GM19467 (cell line): ENCODE results near the gene PPP1R7.

Source experiments
- ATAC-seq: cut with Tn5 transposase; IDR thresholded peaks from one replicate; pipeline ENCODE4 v1.9.1; 2021; ENCODE audit warnings: mild to moderate bottlenecking, moderate library complexity; ENCODE audit not compliant: unreplicated experiment

Gene PPP1R7

DNA sequence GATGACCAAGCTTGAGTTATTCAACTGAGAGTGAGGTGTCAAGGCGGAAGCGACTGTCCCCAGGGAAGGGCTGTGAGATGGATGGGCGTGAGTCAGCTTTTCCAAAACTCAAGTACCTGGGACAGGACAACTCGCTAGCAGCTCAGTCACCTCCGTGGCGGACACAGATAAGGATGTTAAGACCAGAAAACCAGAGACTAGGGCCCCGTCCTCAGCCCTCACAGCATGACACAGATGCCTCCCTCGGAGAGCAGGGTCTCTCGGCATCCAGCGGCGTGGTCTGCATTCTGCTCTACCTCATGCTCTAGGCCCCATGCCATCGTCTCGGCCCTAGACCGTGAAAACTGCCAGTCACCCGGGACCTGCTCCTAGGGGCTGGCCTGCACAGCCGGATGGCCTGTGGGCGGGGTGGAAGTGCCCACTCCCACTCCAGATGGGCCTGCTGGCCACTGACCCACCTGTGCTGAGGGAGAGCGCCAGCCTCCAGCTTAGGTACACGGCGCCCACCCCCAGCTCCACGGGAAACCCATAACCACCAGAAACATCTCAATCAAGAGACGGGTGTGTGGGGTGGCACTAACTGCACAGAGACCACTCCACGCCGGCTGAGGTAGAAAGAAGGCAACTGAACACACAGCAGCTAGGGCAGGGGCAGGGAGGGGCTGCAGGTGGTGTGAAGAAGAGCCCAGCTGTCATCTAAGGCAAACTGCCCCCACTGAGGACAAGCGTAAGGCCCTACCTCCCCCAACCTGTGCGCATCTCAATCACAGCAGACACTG, 78.0 kb downstream of the PPP1R7 start:
- no peak for ATAC-seq

DNA sequence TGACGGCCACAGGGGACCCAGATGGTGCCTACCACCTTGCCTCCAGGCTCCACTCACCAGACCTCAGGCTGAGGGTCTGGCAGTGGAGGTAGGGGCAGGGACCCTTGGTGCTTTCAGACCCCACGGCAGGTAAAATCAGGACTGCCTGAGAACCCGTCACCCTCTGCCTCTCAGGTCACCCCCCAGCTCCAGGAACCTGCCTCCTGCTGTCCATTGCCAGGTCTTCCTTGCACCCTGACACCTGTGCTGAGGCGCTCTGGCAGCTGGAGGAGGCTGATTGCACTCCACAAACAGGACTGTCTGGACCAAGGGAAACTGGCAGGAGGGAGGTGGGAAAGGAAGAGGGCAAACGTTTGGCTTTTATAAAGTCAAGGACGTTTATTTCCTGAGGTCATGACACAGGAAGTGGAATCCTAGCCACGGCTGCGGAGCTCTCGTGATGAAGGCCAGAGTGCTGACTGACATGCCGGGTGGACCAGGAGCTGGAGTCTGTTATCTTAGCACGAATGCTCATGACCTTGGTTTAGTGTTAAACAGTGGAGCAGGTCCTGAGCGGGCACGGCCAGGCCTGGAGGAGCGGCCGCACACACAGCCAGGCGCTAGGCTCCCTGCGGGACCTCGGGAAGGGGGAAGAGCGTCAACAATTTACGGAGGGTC, 78.7 kb downstream of the PPP1R7 start:
- no peak for ATAC-seq

DNA sequence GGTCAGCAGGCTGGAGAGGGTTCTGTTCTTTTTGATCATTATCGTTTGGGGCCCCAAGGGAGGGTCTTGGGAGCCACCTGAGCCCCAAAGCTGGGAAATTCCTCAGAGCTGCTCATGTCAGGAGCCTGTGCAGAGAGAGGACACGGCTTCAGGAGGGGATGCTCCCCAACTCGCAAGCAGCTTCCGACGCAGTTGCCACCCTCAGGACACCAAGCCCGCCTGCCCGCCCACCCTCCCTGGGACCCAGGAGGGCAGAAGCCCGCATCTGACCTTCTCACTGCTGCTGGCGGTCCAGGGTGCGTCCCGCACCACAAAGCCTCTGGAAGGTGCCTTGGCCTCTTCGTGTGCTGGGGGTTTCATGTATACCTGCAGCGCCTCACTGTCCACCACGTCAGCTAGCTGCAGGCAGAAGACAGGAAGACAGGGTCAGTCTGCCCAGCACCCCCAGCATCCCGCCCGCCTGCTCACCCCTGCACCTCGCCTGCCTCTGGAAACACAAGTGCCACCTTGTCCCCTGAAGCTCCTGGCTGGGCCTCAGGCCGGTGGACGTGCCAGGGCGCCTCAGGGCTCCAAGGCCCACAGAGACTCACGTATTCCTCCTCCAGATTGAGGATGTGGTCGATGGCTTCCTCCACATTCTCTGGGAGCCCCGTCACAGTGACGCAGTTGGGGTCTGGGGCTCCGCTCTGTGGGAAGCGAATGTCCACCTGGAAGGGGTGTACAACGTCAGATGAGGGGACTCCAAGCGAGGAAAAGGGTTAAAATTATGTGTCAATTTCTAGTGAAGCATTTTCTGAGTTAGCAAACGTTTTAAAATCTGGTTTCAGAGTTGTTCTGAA, 79.5 kb downstream of the PPP1R7 start:
- ATAC-seq, result no peak

DNA sequence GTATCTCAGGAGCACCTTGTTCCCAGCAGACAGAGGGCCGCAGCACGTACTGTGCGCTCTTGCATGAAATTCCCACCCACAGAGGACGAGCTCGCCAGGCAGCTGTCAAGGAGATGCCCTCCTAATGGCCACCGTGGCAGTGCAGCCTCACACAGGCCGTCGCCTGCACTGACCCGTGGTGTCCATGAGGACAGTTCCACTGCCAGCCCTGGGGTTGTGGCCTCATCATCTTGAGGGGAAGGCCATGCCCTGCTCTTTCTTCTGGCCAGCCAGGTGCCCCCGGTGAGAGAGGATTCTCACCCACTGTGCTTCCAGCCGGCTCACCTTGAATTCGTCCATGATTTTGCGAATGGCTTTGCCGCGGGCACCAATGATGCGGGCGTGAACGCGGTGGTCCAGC, 80.2 kb downstream of the PPP1R7 start:
- ATAC-seq, result no peak

DNA sequence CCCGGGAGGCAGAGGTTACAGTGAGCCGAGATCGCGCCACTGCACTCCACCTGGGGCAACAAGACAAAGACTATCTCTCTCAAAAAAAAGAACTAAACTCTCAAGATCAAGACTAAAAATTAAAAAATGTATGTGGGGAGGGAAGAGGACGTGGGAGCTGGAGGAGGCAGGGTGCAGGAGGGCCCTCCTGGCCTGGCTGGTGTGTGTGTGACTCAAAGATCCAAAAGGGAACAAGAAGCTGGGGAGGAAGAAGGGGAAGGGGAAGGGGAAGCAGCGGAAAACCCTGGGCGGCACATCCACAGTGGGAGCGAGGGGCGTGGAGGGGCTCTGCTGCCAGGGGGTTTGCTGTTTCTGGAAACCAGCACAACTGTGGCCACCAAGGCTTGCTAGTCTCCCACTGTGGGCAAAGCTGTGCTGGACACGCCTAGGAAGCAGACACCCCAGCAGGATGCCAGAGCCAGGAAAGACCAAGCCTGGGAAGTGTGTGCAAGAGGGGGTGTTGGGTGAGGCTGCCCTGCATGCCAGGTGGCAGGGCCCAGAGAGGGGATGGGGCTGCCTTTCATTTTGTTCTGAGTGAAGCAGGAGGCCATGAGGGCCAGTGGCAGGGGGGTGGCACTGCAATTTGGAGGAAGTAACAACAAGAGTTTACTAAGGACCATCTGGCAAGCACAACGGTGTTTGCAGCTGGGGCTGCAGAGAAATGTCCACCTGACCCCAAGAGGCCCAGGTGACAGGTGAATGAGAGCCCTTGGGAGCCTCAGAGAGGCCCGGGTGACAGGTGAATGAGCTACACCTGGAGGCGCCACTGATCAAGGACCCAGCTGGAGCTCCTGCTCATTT, 82.7 kb downstream of the PPP1R7 start:
- no peak for ATAC-seq
